H1 (cell line): ENCODE measurements around the gene GALNT2. TPM values are rescaled to one million over a fixed set of nuclear protein-coding genes. Genes with fewer than 3 reads are reported as not detected.

Experiments
- CTCF ChIA-PET: fragments of 300-600 bp; sonication (Branson Sonifier 250); formaldehyde crosslinking; loops from one replicate; lab custom pipeline; 2021; ENCODE audit not compliant: partially characterized antibody; lab: Charles Lee
- POLR2A ChIA-PET: fragments of 300-600 bp; sonication (Branson Sonifier 250); formaldehyde crosslinking; loops from one replicate; lab custom pipeline; 2021; ENCODE audit warnings: inconsistent platforms; ENCODE audit not compliant: partially characterized antibody; lab: Charles Lee
- DNase-seq, 2 experiments: peaks; one replicate each; pipeline versions ENCODE4 v3.0.0 to v3.0.0-alpha.2; 2010 to 2022; ENCODE audit warnings: low spot score in 2 of 2, low read depth in 1 of 2, mixed read lengths in 1 of 2
- FAIRE-seq: peaks from 2 replicates; lab custom pipeline; 2011; peaks lifted over from hg19 to GRCh38; lab: Jason Lieb, UNC
- H2AFZ ChIP-seq: 2 replicates; pipeline ENCODE4 v1.8.1; 2012; ENCODE audit warnings: low read length, inconsistent platforms
- H2AK5ac ChIP-seq: 2 replicates; pipeline ENCODE4 v1.6.1; 2013; ENCODE audit warnings: low read depth, low read length
- H2BK120ac ChIP-seq: replicated peaks from 2 replicates; pipeline ENCODE3; 2013; ENCODE audit warnings: low read depth, low read length, inconsistent platforms
- H2BK12ac ChIP-seq: 2 replicates; pipeline ENCODE4 v1.6.1; 2013; ENCODE audit warnings: low read depth, low read length
- H2BK15ac ChIP-seq: 2 replicates; pipeline ENCODE4 v1.6.1; 2013; ENCODE audit warnings: low read length
- H2BK20ac ChIP-seq: 2 replicates; pipeline ENCODE4 v1.6.1; 2013; ENCODE audit warnings: low read length
- H2BK5ac ChIP-seq: 2 replicates; pipeline ENCODE4 v1.6.1; 2013; ENCODE audit warnings: low read depth, low read length
- H3K14ac ChIP-seq: 2 replicates; pipeline ENCODE4 v1.6.1; 2013; ENCODE audit warnings: inconsistent platforms; ENCODE audit not compliant: insufficient read length
- H3K18ac ChIP-seq: 2 replicates; pipeline ENCODE4 v1.6.1; 2013; ENCODE audit warnings: low read length; ENCODE audit errors: extremely low read depth
- H3K23ac ChIP-seq: 2 replicates; pipeline ENCODE4 v1.6.1; 2013; ENCODE audit warnings: inconsistent platforms; ENCODE audit not compliant: insufficient read length
- H3K23me2 ChIP-seq: 2 replicates; pipeline ENCODE4 v1.6.1; 2013; ENCODE audit warnings: low read depth, low read length
- H3K27ac ChIP-seq: 2 replicates; pipeline ENCODE4 v1.6.1; 2011; ENCODE audit warnings: low read depth, low read length, inconsistent platforms
- H3K27me3 ChIP-seq, 4 experiments: replicated peaks in 1 of 4; 1 replicate in 1 of 4; 2 replicates in 3 of 4; pipeline versions ENCODE4 v1.6.1 to v1.8.1; 2011 to 2013; ENCODE audit warnings: low read length in 3 of 4, mild to moderate bottlenecking in 3 of 4, inconsistent platforms in 2 of 4, mixed read lengths in 2 of 4, moderate library complexity in 1 of 4; ENCODE audit not compliant: control insufficient read depth in 3 of 4, insufficient read depth in 3 of 4; ENCODE audit errors: extremely low read depth in 1 of 4
- H3K36me3 ChIP-seq, 4 experiments: 2 replicates each; pipeline versions ENCODE4 v1.6.1 to v1.8.1; 2011 to 2013; ENCODE audit warnings: mild to moderate bottlenecking in 4 of 4, low read length in 3 of 4, moderate library complexity in 2 of 4, control low read depth in 1 of 4, inconsistent platforms in 1 of 4; ENCODE audit not compliant: insufficient read depth in 4 of 4, control insufficient read depth in 2 of 4
- H3K4ac ChIP-seq: replicated peaks from 2 replicates; pipeline ENCODE3; 2013; ENCODE audit warnings: low read length, low read depth, mixed read lengths, inconsistent platforms; ENCODE audit not compliant: insufficient read length
- H3K4me1 ChIP-seq, 4 experiments: replicated peaks in 1 of 4; 1 replicate in 1 of 4; 2 replicates in 3 of 4; pipeline versions ENCODE4 v1.6.1 to v1.8.1; 2011 to 2013; ENCODE audit warnings: low read length in 3 of 4, inconsistent platforms in 2 of 4, mixed read lengths in 1 of 4; ENCODE audit not compliant: insufficient read depth in 4 of 4, control insufficient read depth in 3 of 4
- H3K4me2 ChIP-seq, 2 experiments: 2 replicates each; pipeline versions ENCODE4 v1.6.1 to v1.8.1; 2011 to 2013; ENCODE audit warnings: low read depth in 2 of 2, low read length in 2 of 2, control low read depth in 1 of 2, inconsistent platforms in 1 of 2, mild to moderate bottlenecking in 1 of 2; ENCODE audit not compliant: insufficient read depth in 1 of 2
- H3K4me3 ChIP-seq, 4 experiments: fragments of 200-600, 300-600 bp in 1 of 4; sonication (generic), shearing (Covaris generic), sonication (Bioruptor Twin) in 1 of 4; 2 replicates each; pipeline versions ENCODE4 v1.5.1 to v1.8.1; 2011 to 2016; ENCODE audit warnings: low read length in 4 of 4, low read depth in 3 of 4, control low read depth in 2 of 4, inconsistent platforms in 2 of 4, mild to moderate bottlenecking in 2 of 4, mixed read lengths in 1 of 4, moderate library complexity in 1 of 4; ENCODE audit not compliant: insufficient read depth in 2 of 4; ENCODE audit errors: extremely low read depth in 1 of 4
- H3K56ac ChIP-seq: replicated peaks from 2 replicates; pipeline ENCODE3; 2013; ENCODE audit warnings: low read depth, mild to moderate bottlenecking, mixed read lengths, low read length, inconsistent platforms; ENCODE audit not compliant: insufficient read length
- H3K79me1 ChIP-seq: 2 replicates; pipeline ENCODE4 v1.6.1; 2013; ENCODE audit warnings: low read depth, low read length, control low read depth
- H3K79me2 ChIP-seq, 2 experiments: 2 replicates each; pipeline versions ENCODE4 v1.6.1 to v1.8.1; 2012 to 2013; ENCODE audit warnings: low read length in 2 of 2, mild to moderate bottlenecking in 2 of 2, inconsistent platforms in 1 of 2; ENCODE audit not compliant: insufficient read depth in 2 of 2, control insufficient read depth in 1 of 2
- H3K9ac ChIP-seq, 4 experiments: replicated peaks in 1 of 4; 1 replicate in 1 of 4; 2 replicates in 3 of 4; pipeline versions ENCODE4 v1.6.1 to v1.8.1; 2011 to 2013; ENCODE audit warnings: low read depth in 3 of 4, low read length in 3 of 4, control low read depth in 2 of 4, mild to moderate bottlenecking in 2 of 4, moderate library complexity in 2 of 4, inconsistent platforms in 1 of 4; ENCODE audit errors: extremely low read depth in 1 of 4
- H3K9me3 ChIP-seq, 2 experiments: 2 replicates each; pipeline versions ENCODE4 v1.6.1 to v1.8.1; 2012 to 2013; ENCODE audit warnings: mild to moderate bottlenecking in 2 of 2, moderate library complexity in 2 of 2, control low read depth in 1 of 2, inconsistent platforms in 1 of 2, low read depth in 1 of 2, low read length in 1 of 2, mixed read lengths in 1 of 2; ENCODE audit not compliant: insufficient read depth in 2 of 2
- H4K20me1 ChIP-seq, 2 experiments: replicated peaks in 1 of 2; 2 replicates each; pipeline versions ENCODE3 to v1.8.1; 2011 to 2013; ENCODE audit warnings: inconsistent platforms in 2 of 2, low read length in 2 of 2, mild to moderate bottlenecking in 1 of 2; ENCODE audit not compliant: insufficient read depth in 2 of 2, control insufficient read depth in 1 of 2
- H4K5ac ChIP-seq: 2 replicates; pipeline ENCODE4 v1.6.1; 2013; ENCODE audit warnings: low read length, low read depth, mixed read lengths, inconsistent platforms; ENCODE audit not compliant: insufficient read length
- H4K8ac ChIP-seq: 2 replicates; pipeline ENCODE4 v1.8.0; 2013; ENCODE audit warnings: mild to moderate bottlenecking, moderate library complexity, low read length, inconsistent platforms; ENCODE audit not compliant: insufficient read depth; ENCODE audit errors: extremely low read depth
- H4K91ac ChIP-seq: replicated peaks from 2 replicates; pipeline ENCODE3; 2013; ENCODE audit warnings: low read length, mixed read lengths, inconsistent platforms; ENCODE audit not compliant: insufficient read length
- CREB1 ChIP-seq: IDR thresholded peaks from 2 replicates; pipeline ENCODE4 v1.6.1; 2012; ENCODE audit warnings: inconsistent platforms
- HDAC6 ChIP-seq: IDR thresholded peaks from one replicate; pipeline ENCODE4 v1.7.1; 2012; ENCODE audit warnings: low read depth, mild to moderate bottlenecking, inconsistent platforms, low read length, moderate library complexity
- KDM5A ChIP-seq: fragments of 200-600 bp; IDR thresholded peaks from 2 replicates; pipeline ENCODE4 v1.7.1; 2012; ENCODE audit warnings: mild to moderate bottlenecking, low read length, inconsistent platforms, mixed read lengths
- SP1 ChIP-seq: IDR thresholded peaks from 2 replicates; pipeline ENCODE4 v1.6.1; 2011; ENCODE audit warnings: low read depth, low read length
- WGBS, 2 experiments: shearing (Covaris generic) in 1 of 2; methylation state at CpG; one replicate each; pipeline versions ENCODE4 v1.1.6 to v1.1.7; 2013 to 2015; ENCODE audit warnings: low lambda C conversion rate in 2 of 2, mixed read lengths in 2 of 2, inconsistent platforms in 1 of 2, low coverage in 1 of 2, missing lambda C conversion rate in 1 of 2; ENCODE audit not compliant: insufficient replicate concordance in 2 of 2, insufficient coverage in 1 of 2, insufficient read length in 1 of 2; ENCODE audit errors: extremely low coverage in 1 of 2, missing lambda C conversion rate in 1 of 2; 5-methylcytosine and 5-hydroxymethylcytosine counted together
- polyA plus RNA-seq, 7 experiments: library from polyadenylated mRNA; depleted of rRNA in 3 of 7; stranded (reverse) in 5 of 7; unstranded in 2 of 7; fragments of >200 nt in 5 of 7; fragments of 200-250 nt in 2 of 7; gene quantifications; 1 replicate in 5 of 7; 2 replicates in 1 of 7; 4 replicates in 1 of 7; pipeline versions ENCODE4 v1.2.1 to v1.2.3, GENCODE V29; 2011 to 2013; ENCODE audit warnings: missing spikeins in 2 of 7, mixed read lengths in 2 of 7
- total RNA-seq: library from RNA; stranded (reverse); fragmentation: NEBNext Ultra II Directional; extraction: Animal tissue kit (Norgen Biotek cat#: 25700); gene quantifications from 2 replicates; pipeline ENCODE4 v1.2.1, GENCODE V29; 2021

Gene GALNT2
- total and polyA plus RNA-seq, 2 of the 8 experiments (the other 6 are each of a cell fraction or from before 2014, with no cell fraction given): 34.5 to 75.3 TPM

GRCh38 chr1:230043081-230043480 lies 24.0 kb upstream of the GALNT2 start:
- H3K4me1 ChIP-seq: peaks cover 0 to 9% (median 6%) of the 10 kb centered on the region in 4 experiments; a peak in 5 of 7 replicates
- no peaks in the 10 kb centered on the region for H3K23me2 ChIP-seq
- no peak for DNase-seq
- ChIA-PET POLR2A (no interaction called here), CTCF (no interaction called here)
- no peak overlapping the region for H2BK15ac ChIP-seq
- no peak overlapping the region for H4K5ac ChIP-seq
- H2BK120ac ChIP-seq: no peak overlapping the region
- H3K27ac ChIP-seq: no peak overlapping the region
- H2AFZ ChIP-seq: 0 out of 2 replicates have a peak overlapping the region, but pooled peaks have one; percentile 26
- no peak overlapping the region for H3K4me3 ChIP-seq
- FAIRE-seq: no peak
- no peaks in the 10 kb centered on the region for H3K9me3 ChIP-seq
- no peak overlapping the region for H3K23ac ChIP-seq
- H3K79me2 ChIP-seq: no peaks in the 10 kb centered on the region
- no peak overlapping the region for H2BK20ac ChIP-seq
- no peak overlapping the region for H3K14ac ChIP-seq
- H3K4me2 ChIP-seq: no peak overlapping the region
- H4K20me1 ChIP-seq: no peaks in the 10 kb centered on the region
- H4K8ac ChIP-seq: no peak overlapping the region
- no peaks in the 10 kb centered on the region for H3K79me1 ChIP-seq
- TF ChIP-seq KDM5A (no peak), CREB1 (no peak), HDAC6 (no peak), SP1 (no peak)
- no peak overlapping the region for H2BK12ac ChIP-seq
- H3K36me3 ChIP-seq: no peaks in the 10 kb centered on the region
- no peak overlapping the region for H3K18ac ChIP-seq
- no peak overlapping the region for H2AK5ac ChIP-seq
- H3K56ac ChIP-seq: no peak overlapping the region
- H3K9ac ChIP-seq: no peak overlapping the region
- no peaks in the 10 kb centered on the region; a peak in 1 of 7 replicates for H3K27me3 ChIP-seq
- H3K4ac ChIP-seq: no peak overlapping the region
- H2BK5ac ChIP-seq: no peak overlapping the region
- no peak overlapping the region for H4K91ac ChIP-seq
- WGBS, 2 experiments: 83% methylated on average over 3 of the region's 3 CpGs; no CpG with 5 or more reads in 1 of the 2 experiments
